ENCODE data around the gene ZNF775.

Gene ZNF775

GRCh38 chr7:150439967-150440366, 60.8 kb downstream of the ZNF775 start:
- Histone ChIP-seq H3K4me3 (ENCODE audit: low read depth in 1 of 2, low read length in 2 of 2) (no peak overlapping the region), H3K27ac (ENCODE audit: low read length) (no peak overlapping the region), H3K27me3 (ENCODE audit: insufficient read depth, low read length, poor library complexity) (no peaks in the 10 kb centered on the region), H2AFZ (ENCODE audit: low read depth, low read length) (no peak overlapping the region), H3K9ac (ENCODE audit: low read depth, low read length) (no peak overlapping the region), H3K36me3 (ENCODE audit: insufficient read depth, low read length) (no peaks in the 10 kb centered on the region), H3K79me2 (ENCODE audit: insufficient read depth, low read length) (no peaks in the 10 kb centered on the region), H3K4me2 (ENCODE audit: insufficient read depth, low read length) (no peak overlapping the region), H3K4me1 (ENCODE audit: insufficient read depth, low read length) (peaks cover 3% of the 10 kb centered on the region), H4K20me1 (ENCODE audit: insufficient read depth, low read length) (no peaks in the 10 kb centered on the region), H3K9me3 (ENCODE audit: insufficient read depth, low read length, severe bottlenecking) (peaks cover 14% of the 10 kb centered on the region)
- DNase-seq (no peak), ATAC-seq (ENCODE audit: insufficient read depth, low read depth) (no peak)
- TF ChIP-seq EZH2 (IDR thresholded peaks at IDR 0.05; ENCODE audit: borderline replicate concordance, low read depth, low read length, severe bottlenecking): no peak
- TF ChIP-seq CTCF (IDR thresholded peaks at IDR 0.05; ENCODE audit: borderline replicate concordance, extremely low read depth, low read length, poor library complexity, severe bottlenecking): no peak

GRCh38 chr7:150441524-150441923, 62.4 kb downstream of the ZNF775 start:
- H3K4me1 ChIP-seq (ENCODE audit: insufficient read depth, low read length): peaks cover 18% of the 10 kb centered on the region
- H3K27ac ChIP-seq (ENCODE audit: low read length): no peak overlapping the region
- H3K4me2 ChIP-seq (ENCODE audit: insufficient read depth, low read length): no peak overlapping the region
- H3K4me3 ChIP-seq (ENCODE audit: low read depth in 1 of 2, low read length in 2 of 2): no peak overlapping the region
- H3K36me3 ChIP-seq (ENCODE audit: insufficient read depth, low read length): no peaks in the 10 kb centered on the region
- no peak for ATAC-seq (ENCODE audit: insufficient read depth, low read depth)
- no peaks in the 10 kb centered on the region for H3K79me2 ChIP-seq (ENCODE audit: insufficient read depth, low read length)
- H2AFZ ChIP-seq (ENCODE audit: low read depth, low read length): no peak overlapping the region
- H3K27me3 ChIP-seq (ENCODE audit: insufficient read depth, low read length, poor library complexity): no peaks in the 10 kb centered on the region
- no peak for TF ChIP-seq CTCF (IDR thresholded peaks at IDR 0.05; ENCODE audit: borderline replicate concordance, extremely low read depth, low read length, poor library complexity, severe bottlenecking)
- no peak for TF ChIP-seq EZH2 (IDR thresholded peaks at IDR 0.05; ENCODE audit: borderline replicate concordance, low read depth, low read length, severe bottlenecking)
- H3K9me3 ChIP-seq (ENCODE audit: insufficient read depth, low read length, severe bottlenecking): peaks cover 14% of the 10 kb centered on the region
- H4K20me1 ChIP-seq (ENCODE audit: insufficient read depth, low read length): no peaks in the 10 kb centered on the region
- DNase-seq: no peak
- no peak overlapping the region for H3K9ac ChIP-seq (ENCODE audit: low read depth, low read length)

GRCh38 chr7:150442811-150443210, 63.7 kb downstream of the ZNF775 start:
- DNase-seq: no peak
- ATAC-seq (ENCODE audit: insufficient read depth, low read depth): no peak
- H2AFZ ChIP-seq (ENCODE audit: low read depth, low read length): no peak overlapping the region
- H3K9ac ChIP-seq (ENCODE audit: low read depth, low read length): no peak overlapping the region
- no peak overlapping the region for H3K27ac ChIP-seq (ENCODE audit: low read length)
- H3K36me3 ChIP-seq (ENCODE audit: insufficient read depth, low read length): no peaks in the 10 kb centered on the region
- no peak for TF ChIP-seq EZH2 (IDR thresholded peaks at IDR 0.05; ENCODE audit: borderline replicate concordance, low read depth, low read length, severe bottlenecking)
- TF ChIP-seq CTCF (IDR thresholded peaks at IDR 0.05; ENCODE audit: borderline replicate concordance, extremely low read depth, low read length, poor library complexity, severe bottlenecking): no peak
- peaks cover 14% of the 10 kb centered on the region for H3K9me3 ChIP-seq (ENCODE audit: insufficient read depth, low read length, severe bottlenecking)
- H3K4me2 ChIP-seq (ENCODE audit: insufficient read depth, low read length): no peak overlapping the region
- no peak overlapping the region for H3K4me3 ChIP-seq (ENCODE audit: low read depth in 1 of 2, low read length in 2 of 2)
- no peaks in the 10 kb centered on the region for H4K20me1 ChIP-seq (ENCODE audit: insufficient read depth, low read length)
- no peaks in the 10 kb centered on the region for H3K27me3 ChIP-seq (ENCODE audit: insufficient read depth, low read length, poor library complexity)
- H3K4me1 ChIP-seq (ENCODE audit: insufficient read depth, low read length): peaks cover 31% of the 10 kb centered on the region
- H3K79me2 ChIP-seq (ENCODE audit: insufficient read depth, low read length): no peaks in the 10 kb centered on the region

All from DND-41 (cell line).